Measurements from ENCODE around the gene CEACAM21. TPM values are rescaled to one million over a fixed set of nuclear protein-coding genes. Genes with fewer than 3 reads are reported as not detected.

Gene CEACAM21
- total RNA-seq, 2 experiments from 2014 or later = 75.4 to 75.5 TPM

DNA sequence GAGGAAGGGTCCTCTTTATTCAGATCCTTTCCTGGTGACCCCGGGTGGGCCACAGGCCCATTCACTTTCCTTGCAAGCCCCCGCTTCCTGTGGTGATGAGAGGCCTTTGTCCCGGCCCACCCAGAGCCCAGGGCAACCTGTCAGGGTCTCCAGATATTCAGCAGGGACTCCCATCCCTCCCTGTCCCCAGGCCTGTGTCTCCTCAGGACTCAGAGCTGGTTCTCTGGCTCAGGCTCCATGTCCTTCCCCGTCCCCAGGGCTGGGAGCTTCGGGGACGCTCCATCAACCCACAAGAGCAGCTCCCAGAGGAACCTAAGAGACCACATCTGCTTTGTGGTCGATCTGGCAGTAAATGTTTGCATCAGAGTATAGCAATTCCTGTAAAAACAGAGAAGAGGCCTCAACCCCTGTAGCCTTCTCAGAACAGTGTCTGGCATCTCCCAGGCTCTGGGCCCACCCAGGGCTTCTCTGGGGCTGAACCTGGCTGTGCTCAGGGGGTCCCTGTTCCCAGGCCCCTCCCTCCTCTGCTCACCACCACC is 43.1 kb downstream of the CEACAM21 start:
- POLR2A ChIA-PET = no interaction called here
- peaks cover 3% of the 10 kb centered on the region for H3K4me1 Mint-ChIP-seq
- peaks cover 4% of the 10 kb centered on the region for H3K27me3 Mint-ChIP-seq

DNA sequence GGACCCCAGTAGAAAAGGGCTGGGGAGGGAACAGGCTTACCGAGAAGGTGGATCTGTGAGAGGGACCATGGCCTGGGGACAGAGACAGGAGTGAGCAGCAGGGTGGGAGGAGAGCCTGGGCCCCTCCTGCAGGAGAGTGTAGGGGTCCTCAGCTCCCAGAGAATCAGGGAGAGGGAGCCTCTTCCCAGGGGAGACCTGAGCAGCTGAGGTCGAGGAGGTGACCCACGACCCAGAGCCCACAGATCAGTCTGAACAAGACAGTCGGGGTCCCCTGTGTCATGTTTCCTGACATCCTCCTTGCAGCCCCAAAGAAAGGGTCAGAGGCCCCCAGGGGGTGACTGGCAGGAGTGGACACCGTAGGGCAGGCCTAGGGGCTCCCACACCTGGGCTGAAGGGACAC is 44.2 kb downstream of the CEACAM21 start:
- Mint-ChIP-seq H3K27me3 (peaks cover 4% of the 10 kb centered on the region), H3K4me1 (peaks cover 3% of the 10 kb centered on the region), H3K4me3 (no peak overlapping the region), H3K9me3 (no peaks in the 10 kb centered on the region), H3K27ac (no peak overlapping the region), H3K36me3 (no peaks in the 10 kb centered on the region)
- DNase-seq (no peak), ATAC-seq (ENCODE audit: low read depth) (no peak)
- POLR2A ChIA-PET = no interaction called here

More for the DNA sequence above, 43.1 kb downstream of the CEACAM21 start:
- ATAC-seq (ENCODE audit: low read depth) = no peak
- H3K9me3 Mint-ChIP-seq = no peaks in the 10 kb centered on the region
- no peak overlapping the region for H3K4me3 Mint-ChIP-seq
- no peak for DNase-seq
- H3K27ac Mint-ChIP-seq = no peak overlapping the region
- no peaks in the 10 kb centered on the region for H3K36me3 Mint-ChIP-seq

DNA sequence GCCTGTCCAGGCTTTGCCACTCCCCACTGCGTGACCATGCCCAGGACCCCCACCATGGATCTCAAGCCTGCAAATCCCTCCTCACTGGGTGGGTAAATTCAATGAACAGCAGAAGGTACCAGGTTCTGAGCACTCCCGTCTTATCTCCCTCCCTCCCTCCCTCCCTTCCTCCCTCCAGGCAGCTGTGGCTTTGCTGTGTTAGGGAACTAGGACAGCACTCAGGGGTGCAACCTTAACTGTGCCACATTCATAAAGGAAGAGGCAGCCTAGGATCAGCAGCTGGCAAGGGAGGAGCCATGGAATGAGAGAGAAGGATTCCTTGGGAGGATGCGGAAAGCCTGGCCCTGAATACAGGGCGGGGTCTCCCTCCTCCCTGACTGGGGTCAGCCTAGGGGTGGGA is 45.3 kb downstream of the CEACAM21 start:
- Mint-ChIP-seq H3K36me3 (no peaks in the 10 kb centered on the region), H3K4me3 (no peak overlapping the region), H3K27ac (no peak overlapping the region), H3K27me3 (peaks cover 4% of the 10 kb centered on the region), H3K9me3 (no peaks in the 10 kb centered on the region), H3K4me1 (peaks cover 3% of the 10 kb centered on the region)
- ATAC-seq (ENCODE audit: low read depth) (no peak), DNase-seq (no peak)
- POLR2A ChIA-PET = no interaction called here

DNA sequence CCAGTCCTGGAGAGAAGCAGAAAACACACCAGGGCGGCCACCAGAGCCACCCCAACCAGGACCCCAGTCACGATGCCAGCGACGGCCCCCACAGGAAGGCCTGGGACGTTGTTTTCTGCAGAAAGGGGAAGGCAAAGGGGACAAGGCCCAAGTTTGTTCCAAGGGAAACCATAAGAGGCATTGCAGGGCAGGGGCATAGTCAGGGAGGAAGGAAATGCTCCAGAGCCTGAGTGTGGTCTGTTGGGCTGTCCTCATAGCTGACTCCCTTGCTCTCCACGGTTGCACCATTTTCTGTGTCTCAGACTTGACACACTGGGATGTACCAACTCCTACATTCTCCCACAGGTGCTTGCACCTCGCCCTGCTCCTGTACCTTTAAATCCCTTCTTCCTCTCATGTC is 45.7 kb downstream of the CEACAM21 start:
- Mint-ChIP-seq H3K27ac (no peak overlapping the region), H3K4me3 (no peak overlapping the region), H3K4me1 (peaks cover 3% of the 10 kb centered on the region), H3K36me3 (no peaks in the 10 kb centered on the region), H3K27me3 (peaks cover 6% of the 10 kb centered on the region), H3K9me3 (no peaks in the 10 kb centered on the region)
- POLR2A ChIA-PET = no interaction called here
- DNase-seq (no peak), ATAC-seq (ENCODE audit: low read depth) (no peak)

DNA sequence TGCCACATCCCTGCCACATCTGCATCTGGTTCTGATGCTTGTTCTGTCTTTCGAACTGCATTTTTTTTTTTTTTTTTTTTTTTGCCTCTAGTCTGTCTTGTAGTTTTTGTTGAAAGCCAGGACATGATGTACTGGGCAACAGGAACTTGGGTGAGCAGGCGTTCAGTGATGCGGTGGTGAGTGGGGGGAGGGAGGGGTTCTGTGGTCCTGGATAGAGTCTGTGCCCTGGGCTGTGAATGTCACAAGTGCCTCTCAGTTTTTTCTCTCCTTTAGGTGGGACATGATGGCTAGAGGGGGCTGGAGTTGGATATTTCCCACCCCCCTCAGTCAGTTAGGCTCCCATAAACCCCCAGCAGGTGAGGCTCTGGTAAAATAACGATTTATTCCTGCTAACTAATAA is 47.4 kb downstream of the CEACAM21 start:
- no peaks in the 10 kb centered on the region for H3K4me1 Mint-ChIP-seq
- DNase-seq (no peak), ATAC-seq (ENCODE audit: low read depth) (no peak)
- H3K27ac Mint-ChIP-seq = no peak overlapping the region
- POLR2A ChIA-PET = no interaction called here
- no peaks in the 10 kb centered on the region for H3K36me3 Mint-ChIP-seq
- no peaks in the 10 kb centered on the region for H3K9me3 Mint-ChIP-seq
- H3K27me3 Mint-ChIP-seq = peaks cover 8% of the 10 kb centered on the region
- H3K4me3 Mint-ChIP-seq = no peak overlapping the region

DNA sequence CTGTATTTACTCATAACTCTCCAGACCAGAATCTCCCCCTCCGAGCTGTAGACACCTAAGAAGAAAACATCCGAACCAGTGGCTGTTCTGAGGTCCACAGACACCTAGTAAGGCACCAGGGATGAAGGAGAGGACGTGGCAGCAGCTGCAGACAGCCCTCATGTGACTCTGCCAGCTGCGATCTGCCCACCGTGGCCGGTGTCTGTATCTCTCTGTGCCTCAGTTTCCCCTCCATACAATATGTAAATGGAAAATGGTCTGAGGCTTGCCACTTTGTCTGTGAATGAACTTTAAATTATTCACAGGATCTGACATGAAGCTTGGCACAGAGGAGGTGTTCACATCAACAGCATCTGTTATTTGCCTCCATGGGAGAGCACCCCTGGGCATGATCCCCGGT is 48.5 kb downstream of the CEACAM21 start:
- DNase-seq = no peak
- Mint-ChIP-seq H3K4me1 (no peaks in the 10 kb centered on the region), H3K4me3 (no peak overlapping the region), H3K27me3 (peaks cover 11% of the 10 kb centered on the region), H3K27ac (no peak overlapping the region), H3K9me3 (no peaks in the 10 kb centered on the region), H3K36me3 (no peaks in the 10 kb centered on the region)
- no peak for ATAC-seq (ENCODE audit: low read depth)
- POLR2A ChIA-PET = no interaction called here

DNA sequence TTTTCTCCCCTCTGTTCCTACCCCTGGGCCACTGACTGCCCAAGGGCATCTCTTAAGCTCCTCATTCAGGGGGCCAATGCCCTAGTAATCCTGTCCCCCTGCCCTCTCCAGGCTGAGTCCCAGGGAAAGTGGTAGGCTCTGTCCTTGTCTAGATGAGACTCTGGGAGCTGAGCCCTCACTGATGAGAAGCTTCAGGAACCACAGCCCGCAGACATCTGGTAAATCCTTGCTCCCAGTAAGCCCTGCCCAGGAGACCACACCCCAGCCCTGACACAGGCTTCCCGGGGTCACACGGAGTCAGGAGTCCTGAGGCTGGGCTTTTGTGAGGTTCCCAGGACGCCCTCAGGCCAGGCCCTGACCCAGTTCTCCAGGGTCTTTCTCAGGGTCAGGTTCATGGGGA is 49.0 kb downstream of the CEACAM21 start:
- Mint-ChIP-seq H3K4me3 (no peak overlapping the region), H3K36me3 (no peaks in the 10 kb centered on the region), H3K4me1 (no peaks in the 10 kb centered on the region), H3K27ac (no peak overlapping the region), H3K27me3 (peaks cover 11% of the 10 kb centered on the region), H3K9me3 (no peaks in the 10 kb centered on the region)
- POLR2A ChIA-PET = no interaction called here
- DNase-seq (no peak), ATAC-seq (ENCODE audit: low read depth) (no peak)

DNA sequence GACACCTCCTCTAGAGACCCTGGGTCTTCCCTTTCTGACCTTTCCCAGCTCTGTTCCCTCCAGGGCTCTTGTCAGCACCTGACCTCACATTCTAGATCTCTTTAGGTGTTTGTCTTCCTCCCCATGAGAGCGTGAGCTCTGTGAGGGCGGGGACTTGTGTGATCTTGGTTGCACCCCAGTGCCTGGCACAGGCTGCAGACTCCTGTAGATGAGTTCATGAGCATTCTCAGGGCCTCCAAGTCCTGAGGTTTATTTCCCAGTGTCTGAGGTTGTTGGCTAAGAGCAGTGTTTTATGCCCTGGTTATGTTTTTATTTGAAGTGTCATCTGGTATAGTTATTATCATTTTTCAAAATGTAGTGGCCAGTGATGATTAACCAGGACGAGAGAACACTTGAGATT is 50.3 kb downstream of the CEACAM21 start:
- ATAC-seq (ENCODE audit: low read depth) (no peak), DNase-seq (no peak)
- no peak overlapping the region for H3K27ac Mint-ChIP-seq
- H3K4me3 Mint-ChIP-seq = no peak overlapping the region
- H3K27me3 Mint-ChIP-seq = peaks cover 13% of the 10 kb centered on the region
- H3K4me1 Mint-ChIP-seq = no peaks in the 10 kb centered on the region
- no peaks in the 10 kb centered on the region for H3K36me3 Mint-ChIP-seq
- POLR2A ChIA-PET = no interaction called here
- H3K9me3 Mint-ChIP-seq = peaks cover 3% of the 10 kb centered on the region

DNA sequence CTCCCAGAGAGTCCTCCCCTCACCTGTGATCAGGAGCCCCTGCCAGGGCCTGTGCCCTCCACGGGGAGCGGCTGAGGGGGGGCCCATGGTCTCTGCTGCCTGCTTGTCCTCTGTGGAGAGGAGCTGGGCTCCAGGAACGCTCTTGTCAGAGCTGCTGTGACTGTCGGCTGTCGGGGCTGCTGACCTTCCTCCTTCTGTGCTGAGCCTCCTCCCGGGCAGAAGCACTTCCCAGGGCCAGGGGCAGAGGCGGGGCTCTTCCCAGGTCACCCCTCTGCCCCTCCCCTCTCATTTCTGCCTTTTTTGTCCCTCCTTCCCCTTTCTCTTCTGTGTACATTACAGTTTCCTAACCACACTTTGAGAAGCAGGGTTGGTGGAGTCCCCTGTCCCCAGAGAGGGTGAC is 50.9 kb downstream of the CEACAM21 start, which contains the start of gene CEACAM4:
Gene CEACAM4 (minus strand): TSS at position 198 of the 400 bp plus-strand sequence. CDS start 111 bp downstream, at position 87.
- H3K36me3 Mint-ChIP-seq = peaks cover 1% of the 10 kb centered on the region
- H3K4me3 Mint-ChIP-seq = no peak within 1 kb of the TSS
- POLR2A ChIA-PET = no interaction called here
- peaks cover 4% of the 10 kb centered on the region for H3K9me3 Mint-ChIP-seq
- no peak within 1 kb of the TSS for H3K27ac Mint-ChIP-seq
- ATAC-seq (ENCODE audit: low read depth) (no peak), DNase-seq (no peak)
- no peaks in the 10 kb centered on the region for H3K4me1 Mint-ChIP-seq
- H3K27me3 Mint-ChIP-seq = peaks cover 13% of the 10 kb centered on the region

DNA sequence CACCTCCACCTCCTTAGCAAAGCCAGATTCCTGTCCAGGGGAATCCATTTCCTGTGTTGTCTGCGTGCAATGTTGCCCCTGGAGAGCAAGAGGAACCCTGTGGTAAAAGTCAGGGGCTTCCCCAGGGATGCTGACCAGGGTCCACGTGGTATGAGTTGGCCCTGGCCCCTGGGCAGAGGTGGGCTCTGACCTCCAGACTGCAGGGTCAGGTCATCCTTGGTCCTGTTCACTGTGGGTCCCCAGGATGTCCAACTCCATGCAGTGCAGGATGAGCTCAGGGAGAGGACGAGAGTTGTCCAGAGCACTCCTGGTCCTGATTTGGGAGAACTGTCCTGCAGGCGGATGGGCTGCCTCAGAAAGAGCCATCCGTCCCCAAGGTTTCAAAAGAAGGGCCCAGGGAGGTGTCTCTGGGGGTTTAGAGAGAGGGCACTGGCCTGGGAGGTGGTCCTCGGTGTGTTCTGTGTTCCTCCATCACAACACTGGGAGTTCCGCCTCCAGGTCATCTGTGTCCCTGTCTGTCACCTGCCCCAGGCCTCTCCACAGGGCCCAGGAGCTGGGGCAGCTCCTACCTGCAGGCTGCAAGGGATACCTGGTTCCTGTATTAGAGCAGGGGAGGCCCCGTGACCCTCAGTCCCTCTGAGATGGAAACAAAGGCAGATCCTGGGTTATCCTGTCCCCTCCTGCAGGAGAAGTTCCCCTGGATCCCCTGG is 52.2 kb downstream of the CEACAM21 start:
- Mint-ChIP-seq H3K9me3 (peaks cover 4% of the 10 kb centered on the region), H3K4me3 (no peak overlapping the region), H3K4me1 (no peaks in the 10 kb centered on the region), H3K27ac (no peak overlapping the region), H3K36me3 (peaks cover 1% of the 10 kb centered on the region), H3K27me3 (peaks cover 9% of the 10 kb centered on the region)
- ATAC-seq (ENCODE audit: low read depth) = no peak
- no peak for DNase-seq
- POLR2A ChIA-PET = no interaction called here

Other genes starting within 250 kb of the CEACAM21 start
- 100 to 1,000 TPM; 172 to 179 TPM for gene TGFB1, start 222.2 kb upstream of the CEACAM21 start, total RNA-seq
- 10 to 100 TPM; 11.5 to 13.0 TPM for gene B9D2, start 212.0 kb upstream of the CEACAM21 start, total RNA-seq
- gene TMEM91, start 199.6 kb upstream of the CEACAM21 start, total RNA-seq = 10 to 100 TPM; 11.4 to 13.0 TPM
- gene EXOSC5, start 178.8 kb upstream of the CEACAM21 start, total RNA-seq = 10 to 100 TPM; 20.9 to 25.9 TPM
- gene BCKDHA, start 178.3 kb upstream of the CEACAM21 start, total RNA-seq = 10 to 100 TPM; 23.8 to 26.9 TPM
- 1 to 10 TPM; 2.0 to 2.2 TPM for gene B3GNT8, start 148.8 kb upstream of the CEACAM21 start, total RNA-seq
- 10 to 100 TPM; 41.3 to 42.6 TPM for gene DMAC2, start 136.3 kb upstream of the CEACAM21 start, total RNA-seq
- not detected for gene ERICH4, start 133.0 kb upstream of the CEACAM21 start, total RNA-seq
- not detected for gene CEACAM4, start 50.9 kb downstream of the CEACAM21 start, total RNA-seq
- gene CEACAM7, start 112.1 kb downstream of the CEACAM21 start, total RNA-seq = not detected
- gene CEACAM5, start 132.5 kb downstream of the CEACAM21 start, total RNA-seq = not detected
- not detected for gene CEACAM6, start 179.4 kb downstream of the CEACAM21 start, total RNA-seq
- gene CEACAM3, start 220.4 kb downstream of the CEACAM21 start, total RNA-seq = not detected